HepG2 (cell line): ENCODE results near the gene ZMPSTE24. TPM values are rescaled to one million over a fixed set of nuclear protein-coding genes. Genes with fewer than 3 reads are reported as not detected.

Experiments used
- ATF7 ChIP-seq, 2 experiments: fragments of 450-650 bp in 1 of 2; sonication (generic) in 1 of 2; formaldehyde crosslinking in 1 of 2; IDR thresholded peaks; 2 replicates each; pipeline versions ENCODE4 v1.4.0 to v1.6.1; 2016 to 2020; ENCODE audit warnings: antibody characterized with exemption in 1 of 2, mild to moderate bottlenecking in 1 of 2, missing genetic modification reagents in 1 of 2
- CBX2 ChIP-seq, 2 experiments: fragments of 200-600 bp in 1 of 2; sonication (generic); formaldehyde crosslinking in 1 of 2; IDR thresholded peaks; 2 replicates each; pipeline versions ENCODE4 v1.7.0 to v1.8.1; 2018 to 2022; ENCODE audit warnings: low read depth in 2 of 2, low read length in 1 of 2, mild to moderate bottlenecking in 1 of 2, missing genetic modification reagents in 1 of 2
- DMAP1 ChIP-seq: IDR thresholded peaks from 2 replicates; pipeline ENCODE4 v1.6.1; 2016
- GFI1 ChIP-seq: sonication (generic); formaldehyde crosslinking; IDR thresholded peaks from 2 replicates; pipeline ENCODE4 v1.5.0; 2020; ENCODE audit warnings: missing genetic modification reagents, mild to moderate bottlenecking, borderline replicate concordance
- GLI4 ChIP-seq: sonication (generic); formaldehyde crosslinking; IDR thresholded peaks from 2 replicates; pipeline ENCODE4 v1.5.1; 2020; ENCODE audit warnings: missing genetic modification reagents, mild to moderate bottlenecking, moderate library complexity, borderline replicate concordance
- HNRNPK ChIP-seq: fragments of 200-400 bp; formaldehyde crosslinking; IDR thresholded peaks from 2 replicates; pipeline ENCODE4 v1.6.1; 2018; ENCODE audit warnings: low read length, low read depth, moderate library complexity, mild to moderate bottlenecking; ENCODE audit not compliant: poor library complexity, severe bottlenecking
- KDM2A ChIP-seq: sonication (generic); formaldehyde crosslinking; IDR thresholded peaks from 2 replicates; pipeline ENCODE4 v1.4.0; 2020; ENCODE audit warnings: low read depth, missing genetic modification reagents, borderline replicate concordance
- NFKB2 ChIP-seq: sonication (generic); formaldehyde crosslinking; IDR thresholded peaks from 2 replicates; pipeline ENCODE4 v1.4.0; 2020; ENCODE audit warnings: missing genetic modification reagents, borderline replicate concordance
- NFRKB ChIP-seq: fragments of 450-650 bp; IDR thresholded peaks from 2 replicates; pipeline ENCODE4 v1.6.1; 2017
- RAD21 ChIP-seq: fragments of 450-650 bp; formaldehyde crosslinking; IDR thresholded peaks from 2 replicates; pipeline ENCODE4 v1.5.0; 2020; ENCODE audit warnings: mild to moderate bottlenecking
- SNRNP70 ChIP-seq: fragments of 200-400 bp; formaldehyde crosslinking; IDR thresholded peaks from 2 replicates; pipeline ENCODE4 v1.6.1; 2017; ENCODE audit warnings: mild to moderate bottlenecking, low read depth, low read length, moderate library complexity
- SRSF1 ChIP-seq: fragments of 200-400 bp; formaldehyde crosslinking; optimal IDR thresholded peaks from 2 replicates; pipeline ENCODE3; 2017; ENCODE audit warnings: mild to moderate bottlenecking, low read depth, low read length, moderate library complexity
- TMF1 ChIP-seq: sonication (generic); formaldehyde crosslinking; IDR thresholded peaks from 2 replicates; pipeline ENCODE4 v1.8.1; 2022; ENCODE audit warnings: low read depth, missing genetic modification reagents
- TRIM24 ChIP-seq: sonication (generic); formaldehyde crosslinking; IDR thresholded peaks from 2 replicates; pipeline ENCODE4 v1.8.0; 2022; ENCODE audit warnings: mild to moderate bottlenecking, missing genetic modification reagents
- ZBTB21 ChIP-seq: sonication (generic); formaldehyde crosslinking; IDR thresholded peaks from 2 replicates; pipeline ENCODE4 v1.4.0; 2020; ENCODE audit warnings: missing genetic modification reagents
- ZNF225 ChIP-seq: sonication (generic); formaldehyde crosslinking; IDR thresholded peaks from 2 replicates; pipeline ENCODE4 v1.4.0; 2020; ENCODE audit warnings: mild to moderate bottlenecking, missing genetic modification reagents
- ZNF282 ChIP-seq: fragments of 450-650 bp; IDR thresholded peaks from 2 replicates; pipeline ENCODE4 v1.6.1; 2018; ENCODE audit not compliant: partially characterized antibody
- ZNF629 ChIP-seq: sonication (generic); formaldehyde crosslinking; conservative IDR thresholded peaks from 2 replicates; pipeline ENCODE4 v1.5.0; 2020; ENCODE audit warnings: missing genetic modification reagents
- ZSCAN25 ChIP-seq: sonication (generic); formaldehyde crosslinking; IDR thresholded peaks from 2 replicates; pipeline ENCODE4 v1.8.0; 2022; ENCODE audit warnings: mild to moderate bottlenecking, missing genetic modification reagents
- polyA plus RNA-seq, 8 experiments: library from polyadenylated mRNA; depleted of rRNA in 3 of 8; stranded (reverse) in 7 of 8; unstranded in 1 of 8; fragments of >200 nt; fragmentation: Illumina TruSeq in 4 of 8; extraction: Trizol in 4 of 8; gene quantifications; 2 replicates each; pipeline versions ENCODE4 v1.2.1 to v1.2.3, GENCODE V29; 2011 to 2016; ENCODE audit warnings: low read depth in 4 of 8, missing spikeins in 1 of 8, mixed read lengths in 1 of 8; ENCODE audit not compliant: insufficient read depth in 1 of 8
- total RNA-seq, 5 experiments: library from RNA; depleted of rRNA; stranded (reverse); fragments of >200 nt; fragmentation: Illumina TruSeq; extraction: Trizol; gene quantifications; 2 replicates each; pipeline ENCODE4 v1.2.3, GENCODE V29; 2016; ENCODE audit warnings: low read depth in 1 of 5
- TF ChIP-seq, protein P1 (sequence below): sonication (generic); formaldehyde crosslinking; IDR thresholded peaks from 2 replicates; pipeline ENCODE4 v1.4.0; 2020; ENCODE audit warnings: missing genetic modification reagents
- TF ChIP-seq, protein P2 (sequence below): sonication (generic); formaldehyde crosslinking; IDR thresholded peaks from 2 replicates; pipeline ENCODE4 v1.5.0; 2020; ENCODE audit warnings: mild to moderate bottlenecking, missing genetic modification reagents
- TF ChIP-seq, protein P3 (sequence below): sonication (generic); IDR thresholded peaks from 2 replicates; pipeline ENCODE4 v1.6.1; 2016; ENCODE audit warnings: low read depth, borderline replicate concordance
- TF ChIP-seq, protein P4 (sequence below): sonication (generic); formaldehyde crosslinking; IDR thresholded peaks from 2 replicates; pipeline ENCODE4 v1.4.0; 2020; ENCODE audit warnings: missing genetic modification reagents, borderline replicate concordance

The ZMPSTE24 gene
- total and polyA plus RNA-seq, 2 of the 13 experiments (the other 11 are each of a cell fraction or from before 2014, with no cell fraction given) = 13.6 to 60.2 TPM

DNA sequence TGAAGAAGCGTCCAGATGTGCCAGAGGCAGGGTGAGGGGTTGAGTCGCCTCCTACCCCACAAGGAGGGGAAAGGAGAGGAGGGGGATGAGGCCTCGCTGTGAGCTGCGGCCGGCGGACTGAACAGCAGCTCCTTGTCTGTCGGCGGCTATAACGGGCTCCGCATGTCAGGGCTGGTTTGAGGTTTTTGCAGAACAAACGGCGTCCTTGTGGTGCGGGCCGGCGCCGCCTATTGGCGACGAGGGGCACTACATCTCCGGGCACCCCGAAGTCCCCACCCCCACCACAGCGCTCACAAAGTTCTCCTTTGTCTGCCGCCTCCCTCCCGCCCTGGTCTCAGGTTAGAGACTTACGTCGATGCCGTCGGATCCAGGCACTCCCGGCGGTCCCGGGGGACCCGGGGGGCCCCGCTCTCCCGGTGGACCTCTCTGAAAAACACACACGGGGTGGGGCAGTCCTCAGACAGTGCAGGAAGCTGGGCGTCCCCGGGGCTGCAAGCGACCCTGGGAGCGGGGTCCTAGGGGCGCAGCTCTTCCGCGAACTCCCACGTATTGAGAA lies 57.3 kb downstream of the ZMPSTE24 start (continued):
- TF ChIP-seq, protein P1, sequence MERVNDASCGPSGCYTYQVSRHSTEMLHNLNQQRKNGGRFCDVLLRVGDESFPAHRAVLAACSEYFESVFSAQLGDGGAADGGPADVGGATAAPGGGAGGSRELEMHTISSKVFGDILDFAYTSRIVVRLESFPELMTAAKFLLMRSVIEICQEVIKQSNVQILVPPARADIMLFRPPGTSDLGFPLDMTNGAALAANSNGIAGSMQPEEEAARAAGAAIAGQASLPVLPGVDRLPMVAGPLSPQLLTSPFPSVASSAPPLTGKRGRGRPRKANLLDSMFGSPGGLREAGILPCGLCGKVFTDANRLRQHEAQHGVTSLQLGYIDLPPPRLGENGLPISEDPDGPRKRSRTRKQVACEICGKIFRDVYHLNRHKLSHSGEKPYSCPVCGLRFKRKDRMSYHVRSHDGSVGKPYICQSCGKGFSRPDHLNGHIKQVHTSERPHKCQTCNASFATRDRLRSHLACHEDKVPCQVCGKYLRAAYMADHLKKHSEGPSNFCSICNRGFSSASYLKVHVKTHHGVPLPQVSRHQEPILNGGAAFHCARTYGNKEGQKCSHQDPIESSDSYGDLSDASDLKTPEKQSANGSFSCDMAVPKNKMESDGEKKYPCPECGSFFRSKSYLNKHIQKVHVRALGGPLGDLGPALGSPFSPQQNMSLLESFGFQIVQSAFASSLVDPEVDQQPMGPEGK = peak; percentile 52; the same call in 1 of the 2 replicates
- peak; percentile 79 for TF ChIP-seq RAD21 (CRISPR knock-in tag)
- peak; percentile 83 for TF ChIP-seq SRSF1
- TF ChIP-seq ATF7 (IDR thresholded peaks at IDR 0.05) = no peak
- no peak for TF ChIP-seq ATF7 (CRISPR knock-in tag; IDR thresholded peaks at IDR 0.05)
- peak; percentile 52; the same call in 1 of the 2 replicates for TF ChIP-seq DMAP1 (CRISPR knock-in tag)
- no peak for TF ChIP-seq CBX2 (IDR thresholded peaks at IDR 0.05; ENCODE audit: low read depth, low read length)
- TF ChIP-seq CBX2 (CRISPR knock-in tag; IDR thresholded peaks at IDR 0.05; ENCODE audit: low read depth) = no peak
- no peak for TF ChIP-seq TRIM24 (CRISPR knock-in tag)
- TF ChIP-seq, protein P2, sequence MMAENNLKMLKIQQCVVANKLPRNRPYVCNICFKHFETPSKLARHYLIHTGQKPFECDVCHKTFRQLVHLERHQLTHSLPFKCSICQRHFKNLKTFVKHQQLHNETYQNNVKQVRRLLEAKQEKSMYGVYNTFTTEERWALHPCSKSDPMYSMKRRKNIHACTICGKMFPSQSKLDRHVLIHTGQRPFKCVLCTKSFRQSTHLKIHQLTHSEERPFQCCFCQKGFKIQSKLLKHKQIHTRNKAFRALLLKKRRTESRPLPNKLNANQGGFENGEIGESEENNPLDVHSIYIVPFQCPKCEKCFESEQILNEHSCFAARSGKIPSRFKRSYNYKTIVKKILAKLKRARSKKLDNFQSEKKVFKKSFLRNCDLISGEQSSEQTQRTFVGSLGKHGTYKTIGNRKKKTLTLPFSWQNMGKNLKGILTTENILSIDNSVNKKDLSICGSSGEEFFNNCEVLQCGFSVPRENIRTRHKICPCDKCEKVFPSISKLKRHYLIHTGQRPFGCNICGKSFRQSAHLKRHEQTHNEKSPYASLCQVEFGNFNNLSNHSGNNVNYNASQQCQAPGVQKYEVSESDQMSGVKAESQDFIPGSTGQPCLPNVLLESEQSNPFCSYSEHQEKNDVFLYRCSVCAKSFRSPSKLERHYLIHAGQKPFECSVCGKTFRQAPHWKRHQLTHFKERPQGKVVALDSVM (CRISPR knock-in tag) = peak; percentile 34; the same call in 1 of the 2 replicates
- TF ChIP-seq, protein P3, sequence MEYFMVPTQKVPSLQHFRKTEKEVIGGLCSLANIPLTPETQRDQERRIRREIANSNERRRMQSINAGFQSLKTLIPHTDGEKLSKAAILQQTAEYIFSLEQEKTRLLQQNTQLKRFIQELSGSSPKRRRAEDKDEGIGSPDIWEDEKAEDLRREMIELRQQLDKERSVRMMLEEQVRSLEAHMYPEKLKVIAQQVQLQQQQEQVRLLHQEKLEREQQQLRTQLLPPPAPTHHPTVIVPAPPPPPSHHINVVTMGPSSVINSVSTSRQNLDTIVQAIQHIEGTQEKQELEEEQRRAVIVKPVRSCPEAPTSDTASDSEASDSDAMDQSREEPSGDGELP = no peak; the same call in 1 of the 2 replicates
- TF ChIP-seq ZNF225 (CRISPR knock-in tag) = no peak
- no peak for TF ChIP-seq NFRKB
- TF ChIP-seq ZSCAN25 = 0 out of 2 replicates have a peak, but pooled peaks have one; percentile 25
- TF ChIP-seq GFI1 (CRISPR knock-in tag) = peak; percentile 58; the same call in 1 of the 2 replicates
- TF ChIP-seq ZNF282 = no peak
- no peak for TF ChIP-seq SNRNP70
- TF ChIP-seq GLI4 (CRISPR knock-in tag) = no peak
- no peak for TF ChIP-seq ZBTB21 (CRISPR knock-in tag)
- peak; percentile 74 for TF ChIP-seq KDM2A (CRISPR knock-in tag)
- TF ChIP-seq, protein P4, sequence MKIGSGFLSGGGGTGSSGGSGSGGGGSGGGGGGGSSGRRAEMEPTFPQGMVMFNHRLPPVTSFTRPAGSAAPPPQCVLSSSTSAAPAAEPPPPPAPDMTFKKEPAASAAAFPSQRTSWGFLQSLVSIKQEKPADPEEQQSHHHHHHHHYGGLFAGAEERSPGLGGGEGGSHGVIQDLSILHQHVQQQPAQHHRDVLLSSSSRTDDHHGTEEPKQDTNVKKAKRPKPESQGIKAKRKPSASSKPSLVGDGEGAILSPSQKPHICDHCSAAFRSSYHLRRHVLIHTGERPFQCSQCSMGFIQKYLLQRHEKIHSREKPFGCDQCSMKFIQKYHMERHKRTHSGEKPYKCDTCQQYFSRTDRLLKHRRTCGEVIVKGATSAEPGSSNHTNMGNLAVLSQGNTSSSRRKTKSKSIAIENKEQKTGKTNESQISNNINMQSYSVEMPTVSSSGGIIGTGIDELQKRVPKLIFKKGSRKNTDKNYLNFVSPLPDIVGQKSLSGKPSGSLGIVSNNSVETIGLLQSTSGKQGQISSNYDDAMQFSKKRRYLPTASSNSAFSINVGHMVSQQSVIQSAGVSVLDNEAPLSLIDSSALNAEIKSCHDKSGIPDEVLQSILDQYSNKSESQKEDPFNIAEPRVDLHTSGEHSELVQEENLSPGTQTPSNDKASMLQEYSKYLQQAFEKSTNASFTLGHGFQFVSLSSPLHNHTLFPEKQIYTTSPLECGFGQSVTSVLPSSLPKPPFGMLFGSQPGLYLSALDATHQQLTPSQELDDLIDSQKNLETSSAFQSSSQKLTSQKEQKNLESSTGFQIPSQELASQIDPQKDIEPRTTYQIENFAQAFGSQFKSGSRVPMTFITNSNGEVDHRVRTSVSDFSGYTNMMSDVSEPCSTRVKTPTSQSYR (CRISPR knock-in tag) = peak; percentile 91
- peak; percentile 52; the same call in 1 of the 2 replicates for TF ChIP-seq NFKB2
- 0 out of 2 replicates have a peak, but pooled peaks have one; percentile 19 for TF ChIP-seq ZNF629
- TF ChIP-seq TMF1 (CRISPR knock-in tag) = no peak
- TF ChIP-seq HNRNPK = peak; percentile 59
